ENCODE results near the gene GARIN3. TPM values are rescaled to one million over a fixed set of nuclear protein-coding genes. Genes with fewer than 3 reads are reported as not detected.
"Not testable (repeated sequence)": the region's sequence is repeated elsewhere in the genome, so short reads cannot be mapped to it uniquely, and the experiment has no call there.

Gene GARIN3
- polyA plus RNA-seq, 1 experiment: not detected

GRCh38 chr5:157213527-157214243, 47.6 kb upstream of the GARIN3 start:
- ChIA-PET CTCF (no interaction called here), POLR2A (no interaction called here)
- Histone ChIP-seq H3K27me3 (ENCODE audit: control insufficient read depth, insufficient read depth, low read length) (no peaks in the 10 kb centered on the region), H3K4me3 (ENCODE audit: low read depth, low read length) (no peak overlapping the region), H3K9me3 (ENCODE audit: control insufficient read depth, insufficient read depth, low read length) (no peaks in the 10 kb centered on the region), H3K27ac (ENCODE audit: low read depth, low read length) (no peak overlapping the region)
- DNase-seq (ENCODE audit: low read depth, low spot score): no peak
- TF ChIP-seq, protein P1, sequence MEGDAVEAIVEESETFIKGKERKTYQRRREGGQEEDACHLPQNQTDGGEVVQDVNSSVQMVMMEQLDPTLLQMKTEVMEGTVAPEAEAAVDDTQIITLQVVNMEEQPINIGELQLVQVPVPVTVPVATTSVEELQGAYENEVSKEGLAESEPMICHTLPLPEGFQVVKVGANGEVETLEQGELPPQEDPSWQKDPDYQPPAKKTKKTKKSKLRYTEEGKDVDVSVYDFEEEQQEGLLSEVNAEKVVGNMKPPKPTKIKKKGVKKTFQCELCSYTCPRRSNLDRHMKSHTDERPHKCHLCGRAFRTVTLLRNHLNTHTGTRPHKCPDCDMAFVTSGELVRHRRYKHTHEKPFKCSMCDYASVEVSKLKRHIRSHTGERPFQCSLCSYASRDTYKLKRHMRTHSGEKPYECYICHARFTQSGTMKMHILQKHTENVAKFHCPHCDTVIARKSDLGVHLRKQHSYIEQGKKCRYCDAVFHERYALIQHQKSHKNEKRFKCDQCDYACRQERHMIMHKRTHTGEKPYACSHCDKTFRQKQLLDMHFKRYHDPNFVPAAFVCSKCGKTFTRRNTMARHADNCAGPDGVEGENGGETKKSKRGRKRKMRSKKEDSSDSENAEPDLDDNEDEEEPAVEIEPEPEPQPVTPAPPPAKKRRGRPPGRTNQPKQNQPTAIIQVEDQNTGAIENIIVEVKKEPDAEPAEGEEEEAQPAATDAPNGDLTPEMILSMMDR (IDR thresholded peaks at IDR 0.05; ENCODE audit: low read depth, low read length): no peak

- POLR2A ChIA-PET: interaction anchor here (0.7 kb wide), 1 partner anchor 889 kb away, joined by 3 read pairs; no protein-coding TSS in a partner anchor
- CTCF ChIA-PET: no interaction called here
- no peaks in the 10 kb centered on the region for H3K27me3 ChIP-seq (ENCODE audit: control insufficient read depth, insufficient read depth, low read length)
These were observed 46.2 kb upstream of the GARIN3 start for GRCh38 chr5:157212307-157212706.

DNA sequence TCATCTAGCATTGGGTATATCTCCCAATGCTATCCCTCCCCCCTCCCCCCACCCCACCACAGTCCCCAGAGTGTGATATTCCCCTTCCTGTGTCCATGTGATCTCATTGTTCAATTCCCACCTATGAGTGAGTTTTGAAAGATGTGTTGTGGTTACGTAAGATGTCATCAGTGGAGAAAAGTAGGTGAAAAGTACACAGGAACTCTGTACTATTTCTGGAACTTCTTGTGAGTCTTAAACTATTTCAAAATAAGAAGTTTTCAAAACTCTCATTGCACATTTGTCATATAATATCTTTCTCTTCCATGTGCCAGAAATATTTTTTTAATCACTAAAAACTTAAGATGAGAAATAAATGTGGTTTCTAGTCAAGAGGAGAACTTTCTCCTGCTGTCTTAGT, 44.6 kb upstream of the GARIN3 start:
- DNase-seq (ENCODE audit: low read depth, low spot score); POLR2A ChIA-PET; H3K4me3 ChIP-seq (ENCODE audit: low read depth, low read length); H3K27me3 ChIP-seq (ENCODE audit: control insufficient read depth, insufficient read depth, low read length); H3K9me3 ChIP-seq (ENCODE audit: control insufficient read depth, insufficient read depth, low read length); H3K27ac ChIP-seq (ENCODE audit: low read depth, low read length); CTCF ChIA-PET: not testable (repeated sequence)

More at GRCh38 chr5:157212307-157212706, 46.2 kb upstream of the GARIN3 start:
- DNase-seq (ENCODE audit: low read depth, low spot score): no peak
- Histone ChIP-seq H3K27ac (ENCODE audit: low read depth, low read length) (no peak overlapping the region), H3K9me3 (ENCODE audit: control insufficient read depth, insufficient read depth, low read length) (no peaks in the 10 kb centered on the region), H3K4me3 (ENCODE audit: low read depth, low read length) (no peak overlapping the region)
- TF ChIP-seq, protein P1 (IDR thresholded peaks at IDR 0.05; ENCODE audit: low read depth, low read length): no peak

DNA sequence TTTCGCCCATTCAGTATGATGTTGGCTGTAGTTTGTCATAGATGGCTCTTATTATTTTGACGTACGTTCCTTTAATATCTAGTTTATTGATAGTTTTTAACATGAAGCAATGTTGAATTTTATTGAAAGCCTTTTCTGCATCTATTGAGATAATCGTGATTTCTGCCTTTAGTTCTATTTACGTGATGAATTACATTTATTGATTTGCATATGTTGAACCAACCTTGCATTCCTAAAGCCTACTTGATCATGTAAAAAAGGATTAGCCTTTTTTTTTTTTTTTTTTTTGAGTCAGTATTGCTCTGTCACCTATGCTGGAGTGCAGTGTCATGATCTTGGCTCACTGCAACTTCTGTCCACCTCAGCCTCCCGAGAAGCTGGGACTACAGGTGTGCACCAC, 39.6 kb upstream of the GARIN3 start:
- CTCF ChIA-PET: no interaction called here
- POLR2A ChIA-PET: no interaction called here
- no peak for DNase-seq (ENCODE audit: low read depth, low spot score)
- TF ChIP-seq, protein P1 (IDR thresholded peaks at IDR 0.05; ENCODE audit: low read depth, low read length): no peak
- Histone ChIP-seq H3K27ac (ENCODE audit: low read depth, low read length) (no peak overlapping the region), H3K9me3 (ENCODE audit: control insufficient read depth, insufficient read depth, low read length) (no peaks in the 10 kb centered on the region), H3K27me3 (ENCODE audit: control insufficient read depth, insufficient read depth, low read length) (no peaks in the 10 kb centered on the region), H3K4me3 (ENCODE audit: low read depth, low read length) (no peak overlapping the region)

- Histone ChIP-seq H3K27me3 (ENCODE audit: control insufficient read depth, insufficient read depth, low read length) (no peaks in the 10 kb centered on the region), H3K27ac (ENCODE audit: low read depth, low read length) (no peak overlapping the region), H3K4me3 (ENCODE audit: low read depth, low read length) (no peak overlapping the region), H3K9me3 (ENCODE audit: control insufficient read depth, insufficient read depth, low read length) (no peaks in the 10 kb centered on the region)
- DNase-seq (ENCODE audit: low read depth, low spot score): no peak
- ChIA-PET CTCF (interaction anchor here (0.6 kb wide), 1 partner anchor 142 kb away, joined by 3 read pairs; no protein-coding TSS in a partner anchor), POLR2A (no interaction called here)
- TF ChIP-seq, protein P1 (IDR thresholded peaks at IDR 0.05; ENCODE audit: low read depth, low read length): no peak
These were observed 38.7 kb upstream of the GARIN3 start for GRCh38 chr5:157204765-157205164.

Measured in AG04450 (cell line).